Right cardiac atrium (tissue), 5 donors: ENCODE data around the gene TRIM40. TPM values are rescaled to one million over a fixed set of nuclear protein-coding genes. Genes with fewer than 3 reads are reported as not detected.

Experiments
- ATAC-seq, 2 donors: fragments of 200-7000 bp; cut with Tn5 transposase; one replicate each; pipeline versions ENCODE4 v1.8.0 to v1.9.1; 2020; ENCODE audit warnings: moderate library complexity in 2 of 2, mild to moderate bottlenecking in 1 of 2
- DNase-seq, 3 donors: peaks; one replicate each; pipeline ENCODE4 v3.0.0-alpha.2; 2020
- H3K27ac ChIP-seq: one replicate; pipeline ENCODE4 v1.5.1; 2013; ENCODE audit warnings: mild to moderate bottlenecking, low read length, control low read depth, moderate library complexity
- H3K27me3 ChIP-seq: one replicate; pipeline ENCODE4 v1.6.1; 2013; ENCODE audit not compliant: control insufficient read depth, insufficient read depth
- H3K4me1 ChIP-seq: one replicate; pipeline ENCODE4 v1.6.1; 2013; ENCODE audit warnings: low read length; ENCODE audit not compliant: control insufficient read depth, insufficient read depth
- H3K4me3 ChIP-seq: one replicate; pipeline ENCODE4 v1.5.1; 2013; ENCODE audit warnings: low read length, control low read depth
- H3K9me3 ChIP-seq: one replicate; pipeline ENCODE4 v1.6.1; 2013; ENCODE audit warnings: low read length; ENCODE audit not compliant: control insufficient read depth
- WGBS: extraction: QIAGEN DNeasy Blood & Tissue Kit; methylation state at CpG from one replicate; pipeline ENCODE4 v1.1.7; 2013; 5-methylcytosine and 5-hydroxymethylcytosine counted together
- intact Hi-C, 4 donors: fragments of 100-400 bp; cut with DNase I; formaldehyde crosslinking; loops; one replicate each; pipeline versions ENCODE4 v1.11.0 to v1.14.0; 2022 to 2023
- polyA plus RNA-seq: library from polyadenylated mRNA; stranded (reverse); fragments of 200-250 nt; gene quantifications from one replicate; pipeline ENCODE4 v1.2.3, GENCODE V29; 2013
- total RNA-seq, 4 donors: library from RNA; stranded (reverse); fragmentation: NEBNext Ultra II Directional; extraction: Animal tissue kit (Norgen Biotek cat#: 25700); gene quantifications; one replicate each; pipeline ENCODE4 v1.2.1, GENCODE V29; 2021
- donor health status: healthy with polysubstance abuse.
- donor health status: DM: no; HTN: yes; CAD: no.
- donor health status: DM: no; HTN: no; CAD: no.
- donor health status: DM: no; HTN: yes; CAD: no; lungs with severe emphysema.
- donor health status: DM: yes; HTN: yes; CAD: no.

TRIM40 gene
- total and polyA plus RNA-seq, 5 donors, result not detected

DNA sequence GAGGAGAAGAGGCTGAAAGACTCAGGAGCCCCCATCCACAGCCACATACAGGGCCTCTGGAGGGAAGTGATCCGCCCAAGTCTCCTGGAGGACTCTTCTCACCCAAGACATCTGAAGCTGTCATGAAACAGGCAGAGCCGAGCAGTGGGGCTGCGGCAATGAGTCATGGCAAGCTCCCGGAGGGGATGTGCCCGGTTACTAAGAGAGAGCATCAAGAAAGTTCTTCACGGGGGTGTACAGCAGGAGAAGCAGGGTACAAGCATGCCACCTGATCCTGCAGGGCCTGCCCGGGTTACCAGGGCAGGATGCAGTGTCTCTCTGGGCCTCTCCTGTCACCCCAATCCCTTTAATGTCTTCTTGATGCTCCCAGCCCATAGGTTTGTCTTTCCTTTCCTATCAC is 56.1 kb downstream of the TRIM40 start:
- WGBS, result 91% methylated on average over 7 of the region's 7 CpGs
- Histone ChIP-seq H3K27ac (no peak overlapping the region), H3K4me1 (no peaks in the 10 kb centered on the region), H3K9me3 (no peaks in the 10 kb centered on the region), H3K4me3 (no peak overlapping the region), H3K27me3 (no peaks in the 10 kb centered on the region)
- ATAC-seq, result no peak
- intact Hi-C loops, result no loop called here
- DNase-seq, result no peak

- no peak overlapping the region for H3K27ac ChIP-seq
- no peaks in the 10 kb centered on the region for H3K4me1 ChIP-seq
- ATAC-seq (no peak), DNase-seq (no peak)
- no peak overlapping the region for H3K4me3 ChIP-seq
- no peaks in the 10 kb centered on the region for H3K9me3 ChIP-seq
- intact Hi-C loops, result no loop called here
- WGBS, result 89% methylated on average over 8 of the region's 8 CpGs
- H3K27me3 ChIP-seq, result no peaks in the 10 kb centered on the region
Observed at GRCh38 chr6:30194797-30195690, 59.1 kb downstream of the TRIM40 start.

GRCh38 chr6:30195951-30196350 is 60.0 kb downstream of the TRIM40 start:
- intact Hi-C loops, result no loop called here
- no peak overlapping the region for H3K27ac ChIP-seq
- 92% methylated on average over 1 of the region's 1 CpG for whole genome bisulfite sequencing
- H3K4me1 ChIP-seq, result no peaks in the 10 kb centered on the region
- no peaks in the 10 kb centered on the region for H3K27me3 ChIP-seq
- DNase-seq (no peak), ATAC-seq (no peak)
- H3K9me3 ChIP-seq, result no peaks in the 10 kb centered on the region
- no peak overlapping the region for H3K4me3 ChIP-seq

GRCh38 chr6:30196376-30196775 is 60.4 kb downstream of the TRIM40 start:
- intact Hi-C loops, result no loop called here
- ATAC-seq (no peak), DNase-seq (no peak)
- Histone ChIP-seq H3K27ac (no peak overlapping the region), H3K4me1 (no peaks in the 10 kb centered on the region), H3K27me3 (no peaks in the 10 kb centered on the region), H3K4me3 (no peak overlapping the region), H3K9me3 (no peaks in the 10 kb centered on the region)
- 95% methylated on average over 12 of the region's 12 CpGs for whole genome bisulfite sequencing

Other genes starting within 250 kb of the TRIM40 start
- 100 to 1,000 TPM; 215 to 449 (median 319) TPM for gene HLA-A, start 193.6 kb upstream of the TRIM40 start, total RNA-seq
- 287 TPM for gene HLA-A, start 193.6 kb upstream of the TRIM40 start, polyA plus RNA-seq
- 10 to 100 TPM; 15.0 to 18.9 (median 16.9) TPM for gene POLR1H, start 74.9 kb upstream of the TRIM40 start, total RNA-seq
- 20.3 TPM for gene POLR1H, start 74.9 kb upstream of the TRIM40 start, polyA plus RNA-seq
- 10 to 100 TPM; 50.3 to 53.7 (median 50.8) TPM for gene PPP1R11, start 68.9 kb upstream of the TRIM40 start, total RNA-seq
- 59.3 TPM for gene PPP1R11, start 68.9 kb upstream of the TRIM40 start, polyA plus RNA-seq
- not detected for gene RNF39, start 60.4 kb upstream of the TRIM40 start, total RNA-seq
- not detected for gene RNF39, start 60.4 kb upstream of the TRIM40 start, polyA plus RNA-seq
- not detected for gene TRIM31, start 23.1 kb upstream of the TRIM40 start, total RNA-seq
- gene TRIM31, start 23.1 kb upstream of the TRIM40 start, polyA plus RNA-seq, result not detected
- gene TRIM10, start 25.1 kb downstream of the TRIM40 start, total RNA-seq, result not detected
- not detected for gene TRIM10, start 25.1 kb downstream of the TRIM40 start, polyA plus RNA-seq
- gene TRIM15, start 27.4 kb downstream of the TRIM40 start, total RNA-seq, result not detected
- gene TRIM15, start 27.4 kb downstream of the TRIM40 start, polyA plus RNA-seq, result not detected
- 10 to 100 TPM; 19.9 to 27.1 (median 25.1) TPM for gene TRIM26, start 77.3 kb downstream of the TRIM40 start, total RNA-seq
- gene TRIM26, start 77.3 kb downstream of the TRIM40 start, polyA plus RNA-seq, result 19.6 TPM
- gene TRIM39, start 190.8 kb downstream of the TRIM40 start, total RNA-seq, result 10 to 100 TPM in 3 of 4 donors, 1 to 10 TPM in 1; 9.6 to 12.1 (median 10.7) TPM
- 6.9 TPM for gene TRIM39, start 190.8 kb downstream of the TRIM40 start, polyA plus RNA-seq
- gene RPP21, start 209.0 kb downstream of the TRIM40 start, total RNA-seq, result 10 to 100 TPM; 15.7 to 30.1 (median 24.8) TPM
- gene RPP21, start 209.0 kb downstream of the TRIM40 start, polyA plus RNA-seq, result 70.9 TPM